Activated CD4-positive, CD25-positive, alpha-beta regulatory T cell treated with anti-CD3 and anti-CD28 coated beads, Interleukin-2, amount 50 U/mL, for 24 hours (primary cell): Measurements from ENCODE around the gene SIAE.

Experiments
- ATAC-seq, 2 donors: fragments of 150-1000 bp; cut with Tn5 transposase; one replicate each; pipeline ENCODE4 v1.10.0; 2021; ENCODE audit warnings: mild to moderate bottlenecking in 1 of 2, moderate library complexity in 1 of 2

Gene SIAE

GRCh38 chr11:124662106-124662505, 11.4 kb downstream of the SIAE start:
- no peak for ATAC-seq

GRCh38 chr11:124661553-124661952, 12.0 kb downstream of the SIAE start:
- no peak for ATAC-seq

GRCh38 chr11:124658986-124659385, 14.6 kb downstream of the SIAE start:
- no peak for ATAC-seq

- no peak for ATAC-seq
Observed at GRCh38 chr11:124658501-124658900, 15.0 kb downstream of the SIAE start.

- no peak for ATAC-seq
Observed at GRCh38 chr11:124657904-124658303, 15.6 kb downstream of the SIAE start.

- no peak for ATAC-seq
Observed at GRCh38 chr11:124656774-124657630, 16.5 kb downstream of the SIAE start.

- ATAC-seq, result no peak
Observed at GRCh38 chr11:124648610-124649009, 24.9 kb downstream of the SIAE start.

GRCh38 chr11:124646148-124646547, 27.4 kb downstream of the SIAE start:
- no peak for ATAC-seq

GRCh38 chr11:124644426-124645280, 28.9 kb downstream of the SIAE start:
- no peak for ATAC-seq

GRCh38 chr11:124643605-124644425, 29.7 kb downstream of the SIAE start:
- ATAC-seq, result no peak

- no peak for ATAC-seq
Observed at GRCh38 chr11:124643042-124643604, 30.4 kb downstream of the SIAE start.

GRCh38 chr11:124642628-124643027, 30.9 kb downstream of the SIAE start:
- no peak for ATAC-seq

- no peak for ATAC-seq
Observed at GRCh38 chr11:124640666-124641065, 32.9 kb downstream of the SIAE start.

GRCh38 chr11:124639186-124639585, 34.4 kb downstream of the SIAE start:
- ATAC-seq, result no peak

GRCh38 chr11:124638500-124638899, 35.0 kb downstream of the SIAE start:
- ATAC-seq, result no peak

- no peak for ATAC-seq
Observed at GRCh38 chr11:124635932-124636331, 37.6 kb downstream of the SIAE start.

- no peak for ATAC-seq
Observed at GRCh38 chr11:124633355-124633754, 40.2 kb downstream of the SIAE start.

GRCh38 chr11:124629961-124630360, 43.6 kb downstream of the SIAE start:
- ATAC-seq, result no peak

GRCh38 chr11:124627546-124627945, 46.0 kb downstream of the SIAE start:
- no peak for ATAC-seq

GRCh38 chr11:124625504-124626168, 47.9 kb downstream of the SIAE start:
- ATAC-seq, result no peak

- no peak for ATAC-seq
Observed at GRCh38 chr11:124623861-124624525, 49.5 kb downstream of the SIAE start.
